Activated naive CD4-positive, alpha-beta T cell treated with anti-CD3 and anti-CD28 coated beads, Interleukin-2, amount 10 ng/mL, durations not matched to agents 7 days and 5 days (primary cell): ENCODE data around the gene ZBTB40.

ENCODE experiments used
- CTCF ChIA-PET: fragments of 350-600 bp; sonication (Branson Sonifier 250); formaldehyde crosslinking; loops from one replicate; lab custom pipeline; 2021; ENCODE audit warnings: antibody characterized with exemption; lab: Charles Lee
- DNase-seq: peaks from one replicate; pipeline ENCODE4 v3.0.0-alpha.2; 2020
- H3K27ac Mint-ChIP-seq: one replicate; pipeline ENCODE4 v1.8.0; 2021; ENCODE audit warnings: mild to moderate bottlenecking, moderate library complexity, mixed read lengths
- H3K27me3 Mint-ChIP-seq: one replicate; pipeline ENCODE4 v1.8.0; 2021; ENCODE audit warnings: mild to moderate bottlenecking, mixed read lengths
- H3K36me3 Mint-ChIP-seq: one replicate; pipeline ENCODE4 v1.8.0; 2021; ENCODE audit warnings: mixed read lengths
- H3K4me1 Mint-ChIP-seq: one replicate; pipeline ENCODE4 v1.8.0; 2021; ENCODE audit warnings: mixed read lengths
- H3K4me3 Mint-ChIP-seq: one replicate; pipeline ENCODE4 v1.8.0; 2021; ENCODE audit warnings: mild to moderate bottlenecking, moderate library complexity, mixed read lengths
- H3K9me3 Mint-ChIP-seq: one replicate; pipeline ENCODE4 v1.8.0; 2021; ENCODE audit warnings: mixed read lengths

Gene ZBTB40

DNA sequence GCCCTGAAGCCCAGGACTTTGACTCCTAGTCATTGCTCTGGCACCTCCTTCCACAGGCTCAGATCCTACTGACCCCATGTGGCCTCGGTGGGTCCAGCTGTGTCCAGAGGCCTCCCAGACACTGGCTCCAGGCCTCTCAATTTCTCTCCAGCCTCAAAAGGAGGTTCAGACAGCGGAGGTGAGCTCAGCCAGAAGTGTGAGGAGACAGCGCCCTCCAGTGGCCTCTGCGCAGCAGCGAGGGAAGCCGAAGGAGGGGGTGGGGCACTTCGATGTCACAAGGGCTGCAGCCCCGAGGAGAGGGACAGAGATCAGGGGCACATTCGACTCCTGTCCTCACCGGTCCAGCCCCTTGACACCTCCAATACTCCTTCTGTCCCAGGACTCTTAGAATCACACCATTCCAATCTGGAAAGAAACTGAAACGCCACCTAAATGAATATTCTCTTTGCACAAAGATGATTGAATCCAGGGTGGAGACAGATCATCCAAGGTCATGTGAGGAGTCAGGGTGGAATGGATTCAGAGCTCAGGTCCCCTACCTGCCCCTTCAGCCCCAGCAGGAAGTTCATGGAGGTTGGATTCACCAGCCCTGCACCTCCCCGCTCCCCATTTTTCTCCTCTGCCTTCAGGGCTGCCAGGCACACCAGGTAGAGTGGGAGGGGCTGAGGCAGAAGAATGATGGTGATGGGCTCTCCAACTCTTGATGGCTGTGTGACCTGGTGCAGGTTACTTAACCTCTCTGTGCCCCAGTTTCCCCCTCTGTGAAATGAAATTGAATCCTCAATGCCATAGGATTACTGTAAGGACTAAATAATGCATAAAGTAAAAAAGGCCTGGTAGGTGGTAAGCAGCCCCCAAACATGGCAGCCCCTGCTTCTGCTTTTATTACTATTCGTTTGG lies 34.8 kb upstream of the ZBTB40 start:
- Mint-ChIP-seq H3K27me3 (peaks cover 81% of the 10 kb centered on the region), H3K4me3 (no peak overlapping the region), H3K36me3 (no peaks in the 10 kb centered on the region), H3K9me3 (no peaks in the 10 kb centered on the region), H3K4me1 (peaks cover 2% of the 10 kb centered on the region), H3K27ac (no peak overlapping the region)
- DNase-seq, result peak; percentile 86
- CTCF ChIA-PET, result interaction anchor here (0.7 to 2.4 kb wide), 14 partner anchors 17 to 425 kb away, joined by 3 to 23 read pairs (median 4); no protein-coding TSS in a partner anchor

- CTCF ChIA-PET, result interaction anchor here (1.3 to 2.4 kb wide), 2 partner anchors 225 to 286 kb away, joined by 3 to 23 read pairs; no protein-coding TSS in a partner anchor
Measured at GRCh38 chr1:22417466-22417865, 34.2 kb upstream of the ZBTB40 start.

GRCh38 chr1:22418312-22418711 lies 33.3 kb upstream of the ZBTB40 start:
- no peak for DNase-seq
- no peak overlapping the region for H3K4me3 Mint-ChIP-seq
- H3K4me1 Mint-ChIP-seq, result peaks cover 2% of the 10 kb centered on the region
- no peaks in the 10 kb centered on the region for H3K9me3 Mint-ChIP-seq
- H3K27ac Mint-ChIP-seq, result no peak overlapping the region
- H3K36me3 Mint-ChIP-seq, result no peaks in the 10 kb centered on the region
- CTCF ChIA-PET, result no interaction called here
- peaks cover 71% of the 10 kb centered on the region for H3K27me3 Mint-ChIP-seq

More at GRCh38 chr1:22417466-22417865, 34.2 kb upstream of the ZBTB40 start:
- peaks cover 80% of the 10 kb centered on the region for H3K27me3 Mint-ChIP-seq
- no peaks in the 10 kb centered on the region for H3K9me3 Mint-ChIP-seq
- H3K36me3 Mint-ChIP-seq, result no peaks in the 10 kb centered on the region
- H3K27ac Mint-ChIP-seq, result no peak overlapping the region
- DNase-seq, result no peak
- peaks cover 2% of the 10 kb centered on the region for H3K4me1 Mint-ChIP-seq
- H3K4me3 Mint-ChIP-seq, result no peak overlapping the region

DNA sequence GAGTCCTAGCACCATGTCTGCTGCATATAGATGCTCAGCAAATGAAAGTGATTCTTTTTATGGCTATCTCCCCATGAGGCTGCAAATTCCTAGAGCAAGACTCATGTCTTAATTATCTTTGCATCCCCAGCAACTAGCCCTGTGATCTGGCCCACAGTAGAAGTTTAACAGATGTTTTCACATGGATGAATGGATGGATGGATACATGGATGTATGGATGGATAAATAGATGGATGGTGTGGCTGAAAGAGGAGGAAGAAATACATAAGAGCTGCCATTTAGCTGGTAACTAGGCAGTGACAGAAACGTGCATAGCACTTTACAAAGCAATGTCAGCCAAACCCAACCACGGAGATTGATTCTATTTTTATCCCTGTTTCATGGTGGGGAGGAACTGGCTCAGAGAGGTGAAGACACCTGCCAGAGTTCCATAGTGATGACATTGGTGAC lies 32.7 kb upstream of the ZBTB40 start:
- no peaks in the 10 kb centered on the region for H3K9me3 Mint-ChIP-seq
- CTCF ChIA-PET, result interaction anchor here (0.6 to 3.6 kb wide), 2 partner anchors 224 to 288 kb away, joined by 3 to 30 read pairs; partner anchors contain the start of gene C1QC
- no peaks in the 10 kb centered on the region for H3K36me3 Mint-ChIP-seq
- no peak for DNase-seq
- H3K27me3 Mint-ChIP-seq, result peaks cover 67% of the 10 kb centered on the region
- H3K4me1 Mint-ChIP-seq, result peaks cover 2% of the 10 kb centered on the region
- no peak overlapping the region for H3K4me3 Mint-ChIP-seq
- H3K27ac Mint-ChIP-seq, result no peak overlapping the region

GRCh38 chr1:22420455-22421053 lies 31.1 kb upstream of the ZBTB40 start:
- Mint-ChIP-seq H3K27me3 (peaks cover 52% of the 10 kb centered on the region), H3K27ac (no peak overlapping the region), H3K9me3 (no peaks in the 10 kb centered on the region), H3K4me1 (peaks cover 2% of the 10 kb centered on the region), H3K4me3 (no peak overlapping the region), H3K36me3 (no peaks in the 10 kb centered on the region)
- CTCF ChIA-PET, result interaction anchor here (0.6 to 3.6 kb wide), 2 partner anchors 222 to 334 kb away, joined by 3 to 30 read pairs; partner anchors contain the start of gene C1QC
- DNase-seq, result peak; percentile 73

GRCh38 chr1:22426781-22427180 lies 24.9 kb upstream of the ZBTB40 start:
- Mint-ChIP-seq H3K27me3 (peaks cover 4% of the 10 kb centered on the region), H3K36me3 (no peaks in the 10 kb centered on the region), H3K4me1 (no peaks in the 10 kb centered on the region), H3K27ac (no peak overlapping the region), H3K4me3 (no peak overlapping the region), H3K9me3 (no peaks in the 10 kb centered on the region)
- CTCF ChIA-PET, result no interaction called here
- DNase-seq, result no peak

GRCh38 chr1:22428672-22429071 lies 23.0 kb upstream of the ZBTB40 start:
- CTCF ChIA-PET, result no interaction called here
- no peaks in the 10 kb centered on the region for H3K9me3 Mint-ChIP-seq
- peaks cover 9% of the 10 kb centered on the region for H3K27me3 Mint-ChIP-seq
- no peak overlapping the region for H3K27ac Mint-ChIP-seq
- no peaks in the 10 kb centered on the region for H3K4me1 Mint-ChIP-seq
- no peaks in the 10 kb centered on the region for H3K36me3 Mint-ChIP-seq
- H3K4me3 Mint-ChIP-seq, result peak overlapping the region; percentile 69
- DNase-seq, result no peak

DNA sequence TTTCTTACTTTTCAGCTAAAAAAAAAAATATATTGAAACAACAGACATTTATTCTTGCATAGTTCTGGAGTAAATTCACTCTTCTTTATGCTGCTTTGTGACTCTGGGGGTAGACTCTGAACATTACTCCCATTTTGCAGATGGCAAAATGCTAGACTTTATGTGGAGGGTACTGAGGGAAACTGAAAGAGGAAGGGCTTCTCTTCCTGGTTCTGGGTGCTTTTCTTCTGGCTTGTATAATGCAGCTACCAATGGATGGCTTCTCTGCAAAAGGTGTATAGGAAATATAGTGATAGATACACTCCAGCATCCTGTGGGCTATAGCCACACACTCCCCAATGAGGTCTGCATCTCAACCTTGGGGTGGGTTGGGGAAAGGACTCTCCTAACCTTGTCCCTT lies 19.7 kb upstream of the ZBTB40 start:
- Mint-ChIP-seq H3K27me3 (peaks cover 15% of the 10 kb centered on the region), H3K36me3 (no peaks in the 10 kb centered on the region), H3K4me3 (no peak overlapping the region), H3K4me1 (no peaks in the 10 kb centered on the region), H3K27ac (no peak overlapping the region), H3K9me3 (no peaks in the 10 kb centered on the region)
- DNase-seq, result no peak
- CTCF ChIA-PET, result no interaction called here

- peaks cover 19% of the 10 kb centered on the region for H3K27me3 Mint-ChIP-seq
- CTCF ChIA-PET, result interaction anchor here (0.7 kb wide), 1 partner anchor 344 kb away, joined by 3 read pairs; no protein-coding TSS in a partner anchor
- no peak overlapping the region for H3K27ac Mint-ChIP-seq
- H3K9me3 Mint-ChIP-seq, result peaks cover 2% of the 10 kb centered on the region
- H3K4me3 Mint-ChIP-seq, result no peak overlapping the region
- peaks cover 2% of the 10 kb centered on the region for H3K36me3 Mint-ChIP-seq
- H3K4me1 Mint-ChIP-seq, result no peaks in the 10 kb centered on the region
- no peak for DNase-seq
Measured at GRCh38 chr1:22434717-22435116, 16.9 kb upstream of the ZBTB40 start.

GRCh38 chr1:22436948-22437347 lies 14.7 kb upstream of the ZBTB40 start:
- H3K9me3 Mint-ChIP-seq, result peaks cover 19% of the 10 kb centered on the region
- DNase-seq, result no peak
- no peak overlapping the region for H3K4me3 Mint-ChIP-seq
- CTCF ChIA-PET, result no interaction called here
- no peak overlapping the region for H3K27ac Mint-ChIP-seq
- H3K4me1 Mint-ChIP-seq, result no peaks in the 10 kb centered on the region
- peaks cover 6% of the 10 kb centered on the region for H3K36me3 Mint-ChIP-seq
- peaks cover 20% of the 10 kb centered on the region for H3K27me3 Mint-ChIP-seq

DNA sequence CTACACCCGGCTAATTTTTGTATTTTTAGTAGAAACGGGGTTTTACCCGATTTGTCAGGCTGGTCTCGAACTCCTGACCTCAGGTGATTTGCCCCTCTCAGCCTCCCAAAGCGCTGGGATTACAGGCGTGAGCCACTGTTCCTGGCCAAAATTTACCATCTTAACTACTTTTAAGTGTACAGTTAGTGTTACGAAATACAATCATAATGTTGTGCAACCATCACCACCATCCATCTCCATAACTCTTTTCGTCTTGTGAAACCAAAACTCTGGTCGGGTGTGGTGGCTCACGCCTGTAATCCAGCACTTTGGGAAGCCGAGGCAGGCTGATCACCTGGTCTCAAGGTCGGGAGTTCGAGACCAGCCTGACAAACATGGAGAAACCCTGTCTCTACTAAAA lies 14.1 kb upstream of the ZBTB40 start:
- Mint-ChIP-seq H3K4me1 (no peaks in the 10 kb centered on the region), H3K9me3 (peaks cover 19% of the 10 kb centered on the region), H3K4me3 (no peak overlapping the region), H3K36me3 (peaks cover 6% of the 10 kb centered on the region), H3K27ac (no peak overlapping the region), H3K27me3 (peaks cover 17% of the 10 kb centered on the region)
- DNase-seq, result no peak
- CTCF ChIA-PET, result no interaction called here

DNA sequence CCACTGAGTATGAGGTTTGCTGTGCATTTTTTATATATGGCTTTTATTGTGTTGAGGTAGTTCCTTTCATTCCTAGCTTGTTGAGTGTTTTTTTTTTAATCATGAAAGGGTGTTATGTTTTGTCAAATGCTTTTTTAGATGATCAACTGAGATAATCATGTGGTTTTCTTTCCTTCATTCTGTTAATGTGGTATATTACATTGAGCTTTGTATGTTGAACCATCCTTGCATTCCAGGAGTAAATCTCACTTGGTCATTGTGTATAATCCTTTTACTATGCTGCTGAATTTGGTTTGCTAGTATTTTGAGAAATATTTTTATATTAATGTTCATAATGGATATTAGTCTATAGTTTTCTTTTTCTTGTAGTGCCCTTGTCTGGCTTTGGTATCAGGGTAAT lies 11.1 kb upstream of the ZBTB40 start:
- CTCF ChIA-PET, result interaction anchor here (0.9 kb wide), 1 partner anchor 200 kb away, joined by 3 read pairs; no protein-coding TSS in a partner anchor
- no peak overlapping the region for H3K27ac Mint-ChIP-seq
- H3K9me3 Mint-ChIP-seq, result peaks cover 19% of the 10 kb centered on the region
- DNase-seq, result no peak
- H3K4me1 Mint-ChIP-seq, result no peaks in the 10 kb centered on the region
- no peak overlapping the region for H3K4me3 Mint-ChIP-seq
- H3K36me3 Mint-ChIP-seq, result peaks cover 6% of the 10 kb centered on the region
- H3K27me3 Mint-ChIP-seq, result peaks cover 11% of the 10 kb centered on the region

DNA sequence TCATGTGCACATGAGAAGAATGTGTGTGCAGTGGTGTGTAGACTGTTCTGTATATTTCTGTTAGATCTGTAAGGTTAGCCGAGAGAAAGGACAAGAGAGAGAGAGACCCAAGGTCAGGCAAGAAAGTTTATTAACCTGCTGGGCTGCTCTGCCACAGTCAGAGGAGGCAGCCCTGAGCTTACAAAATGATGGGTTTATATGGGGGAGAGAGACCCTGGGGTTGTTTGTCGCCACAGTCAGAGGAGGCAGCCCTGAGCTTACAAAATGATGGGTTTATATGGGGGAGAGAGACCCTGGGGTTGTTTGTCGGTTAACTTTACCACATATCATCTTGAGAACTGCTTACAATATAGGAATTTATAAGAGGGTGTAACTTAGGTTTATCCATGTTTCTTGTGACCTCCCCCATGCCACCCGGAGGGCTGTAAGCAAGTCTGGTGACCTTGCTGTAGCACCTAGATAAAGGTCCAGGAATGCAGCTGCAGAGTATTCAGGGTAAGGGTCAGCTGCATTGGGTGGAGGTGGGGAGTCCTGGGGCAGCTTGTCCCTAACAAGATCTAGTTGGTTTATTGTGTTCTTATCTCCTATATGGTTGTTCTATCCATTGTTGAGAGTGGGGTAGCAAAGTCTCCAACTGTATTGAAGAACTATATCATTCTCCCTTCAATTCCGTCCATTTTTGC lies 9.3 kb upstream of the ZBTB40 start:
- peaks cover 6% of the 10 kb centered on the region for H3K36me3 Mint-ChIP-seq
- no peaks in the 10 kb centered on the region for H3K4me1 Mint-ChIP-seq
- no peak overlapping the region for H3K27ac Mint-ChIP-seq
- peaks cover 19% of the 10 kb centered on the region for H3K9me3 Mint-ChIP-seq
- DNase-seq, result no peak
- H3K27me3 Mint-ChIP-seq, result peaks cover 25% of the 10 kb centered on the region
- CTCF ChIA-PET, result no interaction called here
- no peak overlapping the region for H3K4me3 Mint-ChIP-seq

GRCh38 chr1:22443332-22443731 lies 8.3 kb upstream of the ZBTB40 start:
- Mint-ChIP-seq H3K36me3 (peaks cover 6% of the 10 kb centered on the region), H3K4me1 (no peaks in the 10 kb centered on the region), H3K27ac (no peak overlapping the region), H3K27me3 (peaks cover 25% of the 10 kb centered on the region), H3K9me3 (peaks cover 19% of the 10 kb centered on the region), H3K4me3 (no peak overlapping the region)
- CTCF ChIA-PET, result no interaction called here
- DNase-seq, result no peak
